ENCODE measurements around the gene GFAP.

DNA sequence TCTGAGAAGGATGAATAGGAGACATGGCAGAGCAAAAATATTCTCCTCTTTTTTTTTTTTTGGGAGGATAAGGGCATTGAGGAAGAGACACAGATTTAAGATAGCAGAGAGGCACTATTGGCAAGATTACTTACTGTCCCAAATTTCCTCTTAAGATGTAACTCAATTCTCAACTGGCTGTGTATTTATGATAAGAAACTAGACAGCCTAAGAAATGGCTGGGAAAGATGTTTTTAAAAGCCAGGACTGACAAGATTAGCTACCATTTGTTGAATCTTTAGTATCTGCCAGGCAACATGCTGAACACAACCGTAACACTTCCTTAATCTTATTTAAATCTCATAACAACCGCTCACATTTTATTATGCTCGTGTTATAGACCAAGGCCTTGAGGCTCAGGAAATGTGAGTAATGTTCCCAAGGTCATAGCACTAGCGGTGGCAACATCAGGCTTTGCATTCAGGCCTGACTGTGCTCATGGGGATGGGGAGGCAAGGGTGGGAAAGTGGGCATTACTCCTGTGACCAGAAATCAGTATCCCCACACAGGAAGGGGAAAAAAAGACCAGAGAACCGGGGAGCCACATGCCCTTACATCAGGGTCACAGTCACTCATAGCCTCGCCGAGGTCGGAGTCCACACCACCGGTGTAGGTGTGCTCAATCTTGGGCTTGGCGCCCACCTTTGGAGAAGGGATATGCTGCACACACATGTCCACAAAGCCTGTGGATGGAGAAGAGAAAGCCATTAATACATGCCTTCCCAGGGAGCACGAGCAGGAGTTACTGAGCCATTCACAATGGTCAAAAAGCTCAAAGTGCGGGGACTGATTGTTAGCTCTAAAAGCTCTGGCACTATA lies 52.0 kb downstream of the GFAP start:
- no peak for TF ChIP-seq SP1 (IDR thresholded peaks at IDR 0.05)
- no peak for TF ChIP-seq HDGF (IDR thresholded peaks at IDR 0.05; ENCODE audit: borderline replicate concordance)
- no peak for TF ChIP-seq FOXK2 (IDR thresholded peaks at IDR 0.05)
- TF ChIP-seq ZNF384 (IDR thresholded peaks at IDR 0.05) = no peak
- TF ChIP-seq SUZ12 (IDR thresholded peaks at IDR 0.05) = no peak
- no peak for TF ChIP-seq FOXM1 (IDR thresholded peaks at IDR 0.05; ENCODE audit: borderline replicate concordance)
- no peak for TF ChIP-seq ARNT (IDR thresholded peaks at IDR 0.05)
- TF ChIP-seq ELF4 (IDR thresholded peaks at IDR 0.05) = no peak
